H1 (cell line): ENCODE data around the gene MFSD6L. TPM values are rescaled to one million over a fixed set of nuclear protein-coding genes. Genes with fewer than 3 reads are reported as not detected.

Experiments used
- CTCF ChIA-PET: fragments of 300-600 bp; sonication (Branson Sonifier 250); formaldehyde crosslinking; loops from one replicate; lab custom pipeline; 2021; ENCODE audit not compliant: partially characterized antibody; lab: Charles Lee
- POLR2A ChIA-PET: fragments of 300-600 bp; sonication (Branson Sonifier 250); formaldehyde crosslinking; loops from one replicate; lab custom pipeline; 2021; ENCODE audit warnings: inconsistent platforms; ENCODE audit not compliant: partially characterized antibody; lab: Charles Lee
- DNase-seq, 2 experiments: peaks; one replicate each; pipeline versions ENCODE4 v3.0.0 to v3.0.0-alpha.2; 2010 to 2022; ENCODE audit warnings: low spot score in 2 of 2, low read depth in 1 of 2, mixed read lengths in 1 of 2
- FAIRE-seq: peaks from 2 replicates; lab custom pipeline; 2011; peaks lifted over from hg19 to GRCh38; lab: Jason Lieb, UNC
- H2AFZ ChIP-seq: 2 replicates; pipeline ENCODE4 v1.8.1; 2012; ENCODE audit warnings: low read length, inconsistent platforms
- H2AK5ac ChIP-seq: 2 replicates; pipeline ENCODE4 v1.6.1; 2013; ENCODE audit warnings: low read depth, low read length
- H2BK120ac ChIP-seq: replicated peaks from 2 replicates; pipeline ENCODE3; 2013; ENCODE audit warnings: low read depth, low read length, inconsistent platforms
- H2BK12ac ChIP-seq: 2 replicates; pipeline ENCODE4 v1.6.1; 2013; ENCODE audit warnings: low read depth, low read length
- H2BK15ac ChIP-seq: 2 replicates; pipeline ENCODE4 v1.6.1; 2013; ENCODE audit warnings: low read length
- H2BK20ac ChIP-seq: 2 replicates; pipeline ENCODE4 v1.6.1; 2013; ENCODE audit warnings: low read length
- H2BK5ac ChIP-seq: 2 replicates; pipeline ENCODE4 v1.6.1; 2013; ENCODE audit warnings: low read depth, low read length
- H3K14ac ChIP-seq: 2 replicates; pipeline ENCODE4 v1.6.1; 2013; ENCODE audit warnings: inconsistent platforms; ENCODE audit not compliant: insufficient read length
- H3K18ac ChIP-seq: 2 replicates; pipeline ENCODE4 v1.6.1; 2013; ENCODE audit warnings: low read length; ENCODE audit errors: extremely low read depth
- H3K23ac ChIP-seq: 2 replicates; pipeline ENCODE4 v1.6.1; 2013; ENCODE audit warnings: inconsistent platforms; ENCODE audit not compliant: insufficient read length
- H3K23me2 ChIP-seq: 2 replicates; pipeline ENCODE4 v1.6.1; 2013; ENCODE audit warnings: low read depth, low read length
- H3K27ac ChIP-seq: 2 replicates; pipeline ENCODE4 v1.6.1; 2011; ENCODE audit warnings: low read depth, low read length, inconsistent platforms
- H3K27me3 ChIP-seq, 4 experiments: replicated peaks in 1 of 4; 1 replicate in 1 of 4; 2 replicates in 3 of 4; pipeline versions ENCODE4 v1.6.1 to v1.8.1; 2011 to 2013; ENCODE audit warnings: low read length in 3 of 4, mild to moderate bottlenecking in 3 of 4, inconsistent platforms in 2 of 4, mixed read lengths in 2 of 4, moderate library complexity in 1 of 4; ENCODE audit not compliant: control insufficient read depth in 3 of 4, insufficient read depth in 3 of 4; ENCODE audit errors: extremely low read depth in 1 of 4
- H3K36me3 ChIP-seq, 4 experiments: 2 replicates each; pipeline versions ENCODE4 v1.6.1 to v1.8.1; 2011 to 2013; ENCODE audit warnings: mild to moderate bottlenecking in 4 of 4, low read length in 3 of 4, moderate library complexity in 2 of 4, control low read depth in 1 of 4, inconsistent platforms in 1 of 4; ENCODE audit not compliant: insufficient read depth in 4 of 4, control insufficient read depth in 2 of 4
- H3K4ac ChIP-seq: replicated peaks from 2 replicates; pipeline ENCODE3; 2013; ENCODE audit warnings: low read length, low read depth, mixed read lengths, inconsistent platforms; ENCODE audit not compliant: insufficient read length
- H3K4me1 ChIP-seq, 4 experiments: replicated peaks in 1 of 4; 1 replicate in 1 of 4; 2 replicates in 3 of 4; pipeline versions ENCODE4 v1.6.1 to v1.8.1; 2011 to 2013; ENCODE audit warnings: low read length in 3 of 4, inconsistent platforms in 2 of 4, mixed read lengths in 1 of 4; ENCODE audit not compliant: insufficient read depth in 4 of 4, control insufficient read depth in 3 of 4
- H3K4me2 ChIP-seq, 2 experiments: 2 replicates each; pipeline versions ENCODE4 v1.6.1 to v1.8.1; 2011 to 2013; ENCODE audit warnings: low read depth in 2 of 2, low read length in 2 of 2, control low read depth in 1 of 2, inconsistent platforms in 1 of 2, mild to moderate bottlenecking in 1 of 2; ENCODE audit not compliant: insufficient read depth in 1 of 2
- H3K4me3 ChIP-seq, 4 experiments: fragments of 200-600, 300-600 bp in 1 of 4; sonication (generic), shearing (Covaris generic), sonication (Bioruptor Twin) in 1 of 4; 2 replicates each; pipeline versions ENCODE4 v1.5.1 to v1.8.1; 2011 to 2016; ENCODE audit warnings: low read length in 4 of 4, low read depth in 3 of 4, control low read depth in 2 of 4, inconsistent platforms in 2 of 4, mild to moderate bottlenecking in 2 of 4, mixed read lengths in 1 of 4, moderate library complexity in 1 of 4; ENCODE audit not compliant: insufficient read depth in 2 of 4; ENCODE audit errors: extremely low read depth in 1 of 4
- H3K56ac ChIP-seq: replicated peaks from 2 replicates; pipeline ENCODE3; 2013; ENCODE audit warnings: low read depth, mild to moderate bottlenecking, mixed read lengths, low read length, inconsistent platforms; ENCODE audit not compliant: insufficient read length
- H3K79me1 ChIP-seq: 2 replicates; pipeline ENCODE4 v1.6.1; 2013; ENCODE audit warnings: low read depth, low read length, control low read depth
- H3K79me2 ChIP-seq, 2 experiments: 2 replicates each; pipeline versions ENCODE4 v1.6.1 to v1.8.1; 2012 to 2013; ENCODE audit warnings: low read length in 2 of 2, mild to moderate bottlenecking in 2 of 2, inconsistent platforms in 1 of 2; ENCODE audit not compliant: insufficient read depth in 2 of 2, control insufficient read depth in 1 of 2
- H3K9ac ChIP-seq, 4 experiments: replicated peaks in 1 of 4; 1 replicate in 1 of 4; 2 replicates in 3 of 4; pipeline versions ENCODE4 v1.6.1 to v1.8.1; 2011 to 2013; ENCODE audit warnings: low read depth in 3 of 4, low read length in 3 of 4, control low read depth in 2 of 4, mild to moderate bottlenecking in 2 of 4, moderate library complexity in 2 of 4, inconsistent platforms in 1 of 4; ENCODE audit errors: extremely low read depth in 1 of 4
- H3K9me3 ChIP-seq, 2 experiments: 2 replicates each; pipeline versions ENCODE4 v1.6.1 to v1.8.1; 2012 to 2013; ENCODE audit warnings: mild to moderate bottlenecking in 2 of 2, moderate library complexity in 2 of 2, control low read depth in 1 of 2, inconsistent platforms in 1 of 2, low read depth in 1 of 2, low read length in 1 of 2, mixed read lengths in 1 of 2; ENCODE audit not compliant: insufficient read depth in 2 of 2
- H4K20me1 ChIP-seq, 2 experiments: replicated peaks in 1 of 2; 2 replicates each; pipeline versions ENCODE3 to v1.8.1; 2011 to 2013; ENCODE audit warnings: inconsistent platforms in 2 of 2, low read length in 2 of 2, mild to moderate bottlenecking in 1 of 2; ENCODE audit not compliant: insufficient read depth in 2 of 2, control insufficient read depth in 1 of 2
- H4K5ac ChIP-seq: 2 replicates; pipeline ENCODE4 v1.6.1; 2013; ENCODE audit warnings: low read length, low read depth, mixed read lengths, inconsistent platforms; ENCODE audit not compliant: insufficient read length
- H4K8ac ChIP-seq: 2 replicates; pipeline ENCODE4 v1.8.0; 2013; ENCODE audit warnings: mild to moderate bottlenecking, moderate library complexity, low read length, inconsistent platforms; ENCODE audit not compliant: insufficient read depth; ENCODE audit errors: extremely low read depth
- H4K91ac ChIP-seq: replicated peaks from 2 replicates; pipeline ENCODE3; 2013; ENCODE audit warnings: low read length, mixed read lengths, inconsistent platforms; ENCODE audit not compliant: insufficient read length
- CTBP2 ChIP-seq: IDR thresholded peaks from 2 replicates; pipeline ENCODE4 v1.7.0; 2011; ENCODE audit warnings: borderline replicate concordance, mild to moderate bottlenecking, moderate library complexity, mixed read lengths, low read length; ENCODE audit not compliant: insufficient read depth, insufficient read length
- WGBS, 2 experiments: shearing (Covaris generic) in 1 of 2; methylation state at CpG; one replicate each; pipeline versions ENCODE4 v1.1.6 to v1.1.7; 2013 to 2015; ENCODE audit warnings: low lambda C conversion rate in 2 of 2, mixed read lengths in 2 of 2, inconsistent platforms in 1 of 2, low coverage in 1 of 2, missing lambda C conversion rate in 1 of 2; ENCODE audit not compliant: insufficient replicate concordance in 2 of 2, insufficient coverage in 1 of 2, insufficient read length in 1 of 2; ENCODE audit errors: extremely low coverage in 1 of 2, missing lambda C conversion rate in 1 of 2; 5-methylcytosine and 5-hydroxymethylcytosine counted together
- polyA plus RNA-seq, 7 experiments: library from polyadenylated mRNA; depleted of rRNA in 3 of 7; stranded (reverse) in 5 of 7; unstranded in 2 of 7; fragments of >200 nt in 5 of 7; fragments of 200-250 nt in 2 of 7; gene quantifications; 1 replicate in 5 of 7; 2 replicates in 1 of 7; 4 replicates in 1 of 7; pipeline versions ENCODE4 v1.2.1 to v1.2.3, GENCODE V29; 2011 to 2013; ENCODE audit warnings: missing spikeins in 2 of 7, mixed read lengths in 2 of 7
- total RNA-seq: library from RNA; stranded (reverse); fragmentation: NEBNext Ultra II Directional; extraction: Animal tissue kit (Norgen Biotek cat#: 25700); gene quantifications from 2 replicates; pipeline ENCODE4 v1.2.1, GENCODE V29; 2021

MFSD6L gene
- total and polyA plus RNA-seq, 2 of the 8 experiments (the other 6 are each of a cell fraction or from before 2014, with no cell fraction given), result 2.6 to 2.7 TPM

- POLR2A ChIA-PET, result no interaction called here
- CTCF ChIA-PET, result interaction anchor here (1.0 to 2.0 kb wide), 4 partner anchors 11 to 103 kb away, joined by 3 to 5 read pairs (median 4); no protein-coding TSS in a partner anchor
- no peak overlapping the region for H3K23ac ChIP-seq
Observed at GRCh38 chr17:8791910-8792270, 7.3 kb downstream of the MFSD6L start.

More at GRCh38 chr17:8791910-8792270, 7.3 kb downstream of the MFSD6L start:
- Histone ChIP-seq H3K27me3 (no peaks in the 10 kb centered on the region), H3K4me1 (peaks cover 0 to 5% (median 2%) of the 10 kb centered on the region in 4 experiments; a peak in 5 of 7 replicates), H3K14ac (no peak overlapping the region), H4K5ac (no peak overlapping the region), H3K27ac (no peak overlapping the region), H3K79me2 (no peaks in the 10 kb centered on the region), H2AFZ (no peak overlapping the region), H3K4me2 (no peak overlapping the region), H2AK5ac (no peak overlapping the region), H3K9me3 (peaks cover 4 to 13% of the 10 kb centered on the region in 2 experiments; a peak in 3 of 4 replicates), H3K79me1 (no peaks in the 10 kb centered on the region; the same call in 1 of the 2 replicates), H2BK20ac (no peak overlapping the region), H2BK15ac (no peak overlapping the region), H3K23me2 (no peaks in the 10 kb centered on the region), H2BK5ac (no peak overlapping the region), H3K18ac (no peak overlapping the region), H3K9ac (no peak overlapping the region), H3K4me3 (no peak overlapping the region), H3K36me3 (no peaks in the 10 kb centered on the region), H2BK12ac (no peak overlapping the region), H4K20me1 (no peaks in the 10 kb centered on the region), H4K8ac (no peak overlapping the region), H2BK120ac (no peak overlapping the region), H3K56ac (no peak overlapping the region), H3K4ac (no peak overlapping the region), H4K91ac (no peak overlapping the region)
- TF ChIP-seq CTBP2, result no peak
- FAIRE-seq (no peak), DNase-seq (no peak)
- WGBS, 2 experiments, result 89% methylated on average over 2 of the region's 2 CpGs; no CpG with 5 or more reads in 1 of the 2 experiments
